NB4 (cell line): ENCODE results near the gene NIT1.

ENCODE experiments used
- DNase-seq: peaks from one replicate; pipeline ENCODE4 v3.0.0; 2010; ENCODE audit warnings: low read depth
- H3K4me3 ChIP-seq: one replicate; pipeline ENCODE4 v1.5.1; 2011; ENCODE audit warnings: mild to moderate bottlenecking, low read depth, low read length, moderate library complexity
- MYC ChIP-seq: IDR thresholded peaks from 2 replicates; pipeline ENCODE4 v1.6.1; 2011; ENCODE audit warnings: low read depth, low read length
- POLR2A ChIP-seq: IDR thresholded peaks from 2 replicates; pipeline ENCODE4 v1.6.1; 2011; ENCODE audit warnings: mild to moderate bottlenecking; ENCODE audit not compliant: insufficient read length; ENCODE audit errors: extremely low read depth
- TF ChIP-seq, protein P1 (sequence below): IDR thresholded peaks from 2 replicates; pipeline ENCODE4 v1.6.1; 2011; ENCODE audit warnings: low read depth, low read length
- TF ChIP-seq, protein P2 (sequence below): IDR thresholded peaks from one replicate; pipeline ENCODE4 v1.5.1; 2012; ENCODE audit warnings: low read depth, low read length

NIT1 gene

DNA sequence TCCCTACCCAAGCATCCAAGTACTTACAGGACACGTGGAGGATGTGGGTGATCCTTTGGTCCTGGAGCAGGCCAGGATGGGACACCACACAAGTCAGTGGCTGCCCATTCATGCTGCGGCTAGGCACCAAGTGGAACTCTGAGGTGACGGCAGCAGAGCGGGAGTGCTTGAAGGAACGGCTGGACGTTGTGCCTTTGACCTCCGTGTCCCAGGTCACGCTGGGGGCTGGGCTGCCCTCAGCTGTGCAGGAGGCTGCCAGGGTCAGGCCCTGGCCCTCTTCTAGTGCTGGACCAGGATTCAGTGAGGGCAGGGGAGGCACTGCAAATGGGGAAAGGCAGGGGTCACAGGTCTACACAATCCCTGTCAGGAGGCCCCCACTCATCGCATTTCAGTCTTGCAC, 40.5 kb upstream of the NIT1 start:
- no peak overlapping the region for H3K4me3 ChIP-seq
- TF ChIP-seq POLR2A (no peak), MYC (no peak)
- TF ChIP-seq, protein P1, sequence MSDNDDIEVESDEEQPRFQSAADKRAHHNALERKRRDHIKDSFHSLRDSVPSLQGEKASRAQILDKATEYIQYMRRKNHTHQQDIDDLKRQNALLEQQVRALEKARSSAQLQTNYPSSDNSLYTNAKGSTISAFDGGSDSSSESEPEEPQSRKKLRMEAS: no peak
- TF ChIP-seq, protein P2, sequence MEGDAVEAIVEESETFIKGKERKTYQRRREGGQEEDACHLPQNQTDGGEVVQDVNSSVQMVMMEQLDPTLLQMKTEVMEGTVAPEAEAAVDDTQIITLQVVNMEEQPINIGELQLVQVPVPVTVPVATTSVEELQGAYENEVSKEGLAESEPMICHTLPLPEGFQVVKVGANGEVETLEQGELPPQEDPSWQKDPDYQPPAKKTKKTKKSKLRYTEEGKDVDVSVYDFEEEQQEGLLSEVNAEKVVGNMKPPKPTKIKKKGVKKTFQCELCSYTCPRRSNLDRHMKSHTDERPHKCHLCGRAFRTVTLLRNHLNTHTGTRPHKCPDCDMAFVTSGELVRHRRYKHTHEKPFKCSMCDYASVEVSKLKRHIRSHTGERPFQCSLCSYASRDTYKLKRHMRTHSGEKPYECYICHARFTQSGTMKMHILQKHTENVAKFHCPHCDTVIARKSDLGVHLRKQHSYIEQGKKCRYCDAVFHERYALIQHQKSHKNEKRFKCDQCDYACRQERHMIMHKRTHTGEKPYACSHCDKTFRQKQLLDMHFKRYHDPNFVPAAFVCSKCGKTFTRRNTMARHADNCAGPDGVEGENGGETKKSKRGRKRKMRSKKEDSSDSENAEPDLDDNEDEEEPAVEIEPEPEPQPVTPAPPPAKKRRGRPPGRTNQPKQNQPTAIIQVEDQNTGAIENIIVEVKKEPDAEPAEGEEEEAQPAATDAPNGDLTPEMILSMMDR: no peak
- no peak for DNase-seq

DNA sequence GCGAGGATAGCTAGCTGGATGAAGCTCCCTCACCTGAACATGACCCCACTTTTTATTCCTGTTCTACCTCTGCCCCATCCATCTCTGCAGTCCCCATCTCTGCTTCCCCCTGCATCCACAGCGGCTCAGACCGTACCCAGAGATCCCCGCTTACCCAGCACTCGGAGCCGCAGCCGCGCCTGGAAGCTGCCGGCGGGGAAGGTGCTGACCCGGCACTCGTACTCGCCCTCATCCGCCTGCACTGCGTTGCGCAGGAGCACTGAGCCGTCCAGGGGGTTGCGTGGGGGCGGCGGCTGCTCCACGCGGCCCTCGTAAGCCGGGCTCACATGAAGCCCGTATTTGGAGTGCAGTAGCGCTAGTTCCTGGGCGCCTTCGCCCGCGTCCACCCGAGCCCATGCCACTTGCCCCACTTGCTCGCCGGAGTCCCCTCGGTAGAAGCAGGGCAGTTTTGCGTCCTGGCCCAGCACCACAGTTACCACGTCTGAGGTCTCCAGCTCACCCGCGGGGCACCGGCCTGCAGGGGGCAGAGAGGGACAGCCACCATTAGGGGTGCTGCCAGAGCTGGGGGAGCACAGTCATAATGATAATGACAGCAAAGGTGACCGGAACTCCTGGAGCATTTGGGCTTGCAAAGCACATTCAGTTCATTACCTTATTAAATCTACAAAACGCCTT, 38.3 kb upstream of the NIT1 start:
- no peak for DNase-seq
- TF ChIP-seq, protein P1: no peak
- TF ChIP-seq, protein P2: no peak
- TF ChIP-seq MYC (no peak), POLR2A (no peak)
- H3K4me3 ChIP-seq: no peak overlapping the region

DNA sequence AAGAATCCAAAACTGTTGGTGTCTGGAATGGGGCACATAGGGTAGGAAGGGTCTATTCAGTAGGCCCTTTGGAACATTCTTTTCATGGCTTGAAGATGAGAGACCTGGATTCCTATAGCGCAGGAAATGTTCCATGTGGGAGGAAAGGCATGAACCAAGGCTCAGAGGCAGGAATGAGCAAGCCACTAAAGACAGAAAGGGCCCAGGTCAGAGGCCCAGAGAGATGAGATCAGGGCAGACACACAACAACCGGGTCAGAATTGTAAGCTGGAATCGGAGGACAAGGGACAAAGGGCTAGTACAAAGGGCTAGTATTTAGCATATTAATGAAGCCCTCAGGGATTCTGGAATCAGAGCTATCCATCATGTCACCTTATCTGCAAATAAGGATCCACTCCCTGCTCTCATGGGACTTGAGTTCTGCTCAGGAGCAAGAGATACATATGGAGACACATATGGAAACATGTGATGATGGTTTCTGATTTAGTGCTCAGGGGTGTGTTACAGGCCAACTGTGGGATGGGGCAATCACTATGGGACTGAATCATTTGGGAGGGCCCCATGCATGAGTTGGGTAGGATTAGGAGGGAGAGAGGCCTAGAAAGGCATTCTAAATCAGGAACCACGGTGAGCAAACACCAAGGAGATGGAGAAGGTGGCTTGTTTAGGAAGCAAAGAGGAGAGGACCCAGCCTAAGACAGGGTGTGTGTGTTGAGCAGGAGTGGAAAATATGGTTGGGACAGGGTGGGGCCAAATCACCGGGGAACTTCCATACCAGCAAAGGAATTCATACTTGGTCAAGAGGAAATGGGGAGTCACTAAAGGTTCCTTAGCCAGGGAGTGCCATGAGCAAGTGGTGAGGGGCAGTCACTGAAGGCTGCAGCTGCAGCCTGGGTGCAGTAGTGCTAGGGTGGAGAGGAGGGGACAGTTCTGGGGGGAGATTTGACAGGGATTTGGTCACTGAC, 37.2 kb upstream of the NIT1 start:
- no peak overlapping the region for H3K4me3 ChIP-seq
- DNase-seq: no peak
- TF ChIP-seq, protein P2: no peak

DNA sequence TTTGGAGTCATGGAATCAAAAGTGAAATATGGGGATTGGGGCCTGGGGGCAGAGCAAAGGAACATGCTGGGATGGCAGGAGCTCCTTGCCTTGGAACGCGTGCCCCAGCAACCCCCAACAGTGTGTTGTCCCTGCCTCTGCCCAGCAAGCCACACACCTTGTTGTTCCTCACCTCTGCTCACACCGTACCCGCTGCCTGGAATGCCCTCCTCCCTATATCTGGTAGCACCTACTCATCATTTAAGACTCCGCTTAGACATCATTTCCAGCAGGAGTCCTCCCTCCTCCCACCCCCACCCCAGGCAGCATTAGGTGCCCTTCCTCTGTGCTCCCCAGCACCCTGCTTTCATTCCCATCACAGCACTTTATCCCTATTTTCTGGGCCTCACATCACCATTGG, 36.4 kb upstream of the NIT1 start:
- no peak for TF ChIP-seq MYC
- no peak for TF ChIP-seq POLR2A
- TF ChIP-seq, protein P2: no peak
- TF ChIP-seq, protein P1: no peak
- H3K4me3 ChIP-seq: no peak overlapping the region
- no peak for DNase-seq

GRCh38 chr1:161082483-161082882, 35.4 kb upstream of the NIT1 start:
- TF ChIP-seq, protein P1: no peak
- TF ChIP-seq MYC: no peak
- no peak for TF ChIP-seq POLR2A
- TF ChIP-seq, protein P2: no peak
- DNase-seq: no peak
- H3K4me3 ChIP-seq: no peak overlapping the region
